ENCODE results near the gene MUC4.

- TF ChIP-seq CTCF (IDR thresholded peaks at IDR 0.05; ENCODE audit: insufficient read depth, low read length, poor library complexity, severe bottlenecking) (no peak), EZH2phosphoT487 (conservative IDR thresholded peaks at IDR 0.05; ENCODE audit: low read length) (no peak)
Observed at GRCh38 chr3:195705081-195705991, 106.4 kb downstream of the MUC4 start.

Measured in SU-DHL-6 (cell line).